Stimulated activated CD8-positive, alpha-beta memory T cell treated with anti-CD3 and anti-CD28 coated beads, Interleukin-2, amount 100 ng/mL, for 1 hour (primary cell): ENCODE results near the gene OXA1L.
"Not testable (repeated sequence)": the region's sequence is repeated elsewhere in the genome, so short reads cannot be mapped to it uniquely, and the experiment has no call there.

Experiments used
- DNase-seq, 2 donors: peaks; one replicate each; pipeline ENCODE4 v3.0.0-alpha.2; 2020; ENCODE audit warnings: low read depth in 2 of 2

The OXA1L gene

GRCh38 chr14:22800346-22800745 lies 33.9 kb downstream of the OXA1L start:
- no peak for DNase-seq

- DNase-seq: no peak
These were observed 35.2 kb downstream of the OXA1L start for GRCh38 chr14:22801716-22802115.

DNA sequence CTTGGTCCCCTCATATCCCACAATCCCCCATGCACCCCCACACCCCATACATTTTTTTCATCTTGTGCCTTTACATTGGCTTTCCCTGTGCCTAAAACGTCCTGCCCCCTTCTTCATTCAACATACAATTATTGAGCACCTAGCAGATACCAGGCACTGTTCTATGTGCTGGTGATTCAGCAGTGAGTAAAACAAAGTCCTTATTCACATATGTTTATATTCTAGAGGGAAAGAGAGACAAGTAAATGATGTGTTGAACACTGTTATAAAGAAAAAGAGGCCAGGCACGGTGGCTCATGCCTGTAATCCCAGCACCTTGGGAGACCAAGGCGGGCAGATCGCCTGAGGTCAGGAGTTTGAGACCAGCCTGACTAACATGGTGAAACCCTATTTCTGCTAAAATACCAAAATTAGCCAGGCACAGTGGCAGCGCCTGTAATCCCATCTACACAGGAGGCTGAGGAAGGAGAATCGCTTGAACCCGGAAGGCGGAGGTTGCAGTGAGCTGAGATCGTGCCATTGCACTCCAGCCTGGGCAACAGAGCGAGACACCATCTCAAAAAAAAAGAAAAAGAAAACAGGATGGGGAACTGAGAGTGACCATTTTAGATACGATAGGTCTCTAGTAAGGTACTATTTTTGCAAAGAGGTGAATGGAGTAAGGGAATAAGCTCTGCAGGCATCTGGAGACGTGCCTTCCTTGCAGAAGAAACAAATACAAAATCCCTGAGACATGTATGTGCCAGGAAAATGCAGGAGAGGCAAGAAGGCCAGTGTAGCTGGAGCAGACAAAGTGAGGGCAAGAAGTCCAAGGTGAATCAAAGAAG lies 36.6 kb downstream of the OXA1L start:
- DNase-seq: no peak

DNA sequence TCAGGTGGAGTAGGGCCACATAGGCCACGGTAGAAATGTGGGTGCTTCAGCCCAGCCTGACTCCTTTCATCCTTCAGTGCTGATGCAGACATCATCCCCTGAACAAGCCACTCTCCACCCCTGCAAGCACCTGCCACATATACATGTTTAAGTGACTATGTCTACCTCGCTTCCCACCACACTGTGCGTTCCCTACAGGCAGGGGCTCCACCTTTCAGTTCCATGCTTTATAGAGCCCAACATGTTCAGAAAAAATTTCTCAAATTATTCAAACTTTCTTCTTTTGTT lies 37.1 kb downstream of the OXA1L start:
- no peak for DNase-seq

- DNase-seq: not testable (repeated sequence)
These were observed 38.7 kb downstream of the OXA1L start for GRCh38 chr14:22805235-22805634.

DNA sequence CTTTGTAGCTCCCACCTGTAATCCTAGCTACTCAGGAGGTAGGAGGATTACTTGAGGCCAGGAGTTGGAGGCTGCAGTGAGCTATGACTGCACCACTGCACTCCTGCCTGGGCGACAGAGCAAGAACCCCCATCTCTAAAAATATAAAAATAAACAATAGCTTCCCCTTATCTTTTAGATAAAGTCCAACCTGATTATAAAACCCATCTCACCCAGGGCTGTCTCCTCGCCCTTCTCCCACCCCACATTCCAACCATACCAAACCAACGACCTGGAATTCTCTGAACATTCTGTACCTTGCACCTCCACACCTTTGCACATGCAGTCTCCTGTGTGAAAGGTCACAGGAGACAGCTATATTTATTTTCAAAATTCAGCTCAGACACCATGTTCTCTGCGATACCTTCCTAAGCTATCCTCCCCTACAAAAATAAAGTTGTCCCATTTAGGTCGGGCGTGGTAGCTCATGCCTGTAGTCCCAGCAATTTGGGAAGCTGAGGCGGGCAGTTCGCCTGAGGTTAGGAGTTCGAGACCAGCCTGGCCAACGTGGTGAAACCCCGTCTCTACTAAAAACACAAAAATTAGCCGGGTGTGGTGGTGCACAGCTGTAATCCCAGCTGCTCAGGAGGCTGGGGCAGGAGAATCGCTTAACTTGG lies 41.1 kb downstream of the OXA1L start:
- no peak for DNase-seq

DNA sequence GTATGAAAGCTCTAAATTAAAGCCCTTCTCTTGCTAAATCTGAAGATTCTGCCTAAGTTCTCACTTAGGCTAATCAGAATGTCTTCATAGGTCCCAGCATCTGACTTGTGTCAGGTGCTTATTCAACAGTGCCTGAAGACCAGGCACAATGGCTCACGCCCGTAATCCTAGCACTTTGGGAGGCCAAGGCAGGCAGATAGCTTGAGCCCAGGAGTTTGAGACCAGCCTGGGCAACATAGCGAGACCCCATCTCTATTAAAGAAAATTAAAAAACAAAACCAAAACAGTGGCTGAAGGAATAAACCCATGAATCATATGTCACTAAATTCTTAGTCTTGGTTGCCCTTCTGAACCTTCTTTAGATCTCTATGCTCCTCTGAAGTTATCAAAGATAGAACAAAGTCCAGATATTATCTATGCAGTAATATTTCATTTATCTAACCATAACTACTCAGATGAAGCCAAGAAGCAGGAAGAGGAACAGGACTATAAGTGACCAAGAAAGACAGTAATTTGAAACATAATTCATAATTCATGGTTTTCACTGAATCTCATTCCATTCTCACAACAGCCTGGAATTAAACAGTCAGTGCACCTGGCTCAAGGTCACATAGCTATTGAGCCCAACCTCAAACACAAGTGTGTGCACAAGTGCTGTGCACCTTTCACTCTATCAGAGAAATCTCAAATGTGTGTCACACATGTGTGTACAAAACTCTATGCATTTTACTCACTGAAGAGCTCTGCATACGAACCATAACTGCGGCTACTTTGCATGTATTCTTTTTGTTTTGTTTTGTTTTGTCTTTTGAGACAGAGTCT lies 42.1 kb downstream of the OXA1L start:
- no peak for DNase-seq

GRCh38 chr14:22811722-22812121 lies 45.2 kb downstream of the OXA1L start:
- DNase-seq: no peak

DNA sequence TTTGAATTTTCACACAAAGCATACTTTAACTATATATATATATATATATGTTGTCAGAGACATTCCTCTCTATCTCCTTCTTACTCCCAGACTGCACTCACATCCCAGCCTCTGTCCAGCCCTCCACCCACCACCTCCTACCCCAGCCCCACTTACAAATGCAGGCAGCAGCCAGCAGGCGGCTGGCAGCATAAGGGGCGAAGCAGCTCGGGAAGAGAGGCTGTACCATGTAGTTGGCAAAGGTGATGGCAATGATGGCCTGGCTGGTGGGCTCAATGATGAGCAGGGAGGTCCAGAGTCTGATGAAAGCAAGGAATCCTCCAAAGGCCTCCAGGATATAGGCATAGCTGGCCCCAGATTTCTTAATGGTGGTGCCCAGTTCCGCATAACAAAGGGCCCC lies 46.3 kb downstream of the OXA1L start:
- no peak for DNase-seq

DNA sequence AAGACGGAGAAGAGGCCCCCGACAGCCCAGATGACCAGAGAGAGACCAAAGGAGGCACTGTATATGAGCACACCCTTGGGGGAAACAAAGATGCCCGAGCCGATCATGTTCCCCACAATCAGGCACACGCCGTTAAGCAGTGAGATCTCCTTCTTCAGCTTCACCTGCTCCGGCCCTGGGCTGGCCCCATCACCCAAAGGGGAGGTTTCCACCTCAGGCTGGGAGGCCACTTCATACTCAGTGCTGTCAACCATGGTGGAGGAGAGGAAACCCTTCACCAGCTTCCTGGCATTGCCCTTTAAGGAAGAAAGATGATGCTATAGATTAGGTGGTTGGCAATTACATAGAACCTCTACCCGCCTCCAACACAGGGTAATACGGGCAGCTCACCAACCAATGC lies 46.7 kb downstream of the OXA1L start:
- no peak for DNase-seq

- no peak for DNase-seq
These were observed 47.9 kb downstream of the OXA1L start for GRCh38 chr14:22814373-22814772.

DNA sequence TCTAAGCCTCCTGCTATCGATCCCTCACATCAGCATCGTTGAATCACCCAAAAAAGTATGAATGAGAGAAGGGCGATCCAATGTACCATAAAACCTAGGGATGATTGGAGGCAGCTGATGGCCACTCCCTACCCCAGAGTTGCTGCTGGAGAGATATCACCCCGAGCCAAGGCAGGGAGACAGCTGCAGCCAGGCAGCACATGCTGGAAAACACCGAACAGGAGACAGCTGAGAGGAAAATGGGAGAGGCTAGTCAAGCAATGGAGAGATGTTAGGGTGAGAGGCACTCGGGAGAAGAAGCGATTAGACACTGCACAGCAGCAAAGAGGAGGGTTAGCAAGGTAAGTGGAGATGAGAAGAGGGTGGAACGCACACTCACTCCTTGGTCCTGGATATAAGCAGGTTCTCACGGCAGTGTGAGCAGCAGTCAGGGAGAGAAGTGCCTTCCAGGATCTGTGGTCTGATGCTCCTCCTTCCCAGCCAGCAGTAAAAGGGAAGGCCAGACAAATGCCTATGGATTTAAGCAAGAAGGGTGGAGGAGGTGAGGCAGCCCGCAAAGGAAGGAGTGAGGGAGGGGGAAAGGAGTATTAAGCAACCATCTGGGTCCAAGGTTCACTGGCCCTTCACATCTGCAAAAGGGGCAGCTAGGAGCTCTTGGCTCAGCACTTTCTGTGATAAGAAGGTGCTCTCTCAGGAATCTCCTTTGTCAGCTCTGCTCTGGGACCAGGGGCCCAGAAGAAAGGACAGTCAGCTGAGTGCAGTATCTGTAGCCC lies 48.6 kb downstream of the OXA1L start, which contains the start of gene SLC7A7:
SLC7A7 (minus strand) TSS at position 495 of the 773 bp plus-strand sequence. CDS start 2,037 bp downstream, outside the sequence.
- no peak for DNase-seq

GRCh38 chr14:22819151-22819988 lies 52.9 kb downstream of the OXA1L start:
- no peak for DNase-seq

- DNase-seq: no peak
These were observed 54.2 kb downstream of the OXA1L start for GRCh38 chr14:22820731-22821130.

DNA sequence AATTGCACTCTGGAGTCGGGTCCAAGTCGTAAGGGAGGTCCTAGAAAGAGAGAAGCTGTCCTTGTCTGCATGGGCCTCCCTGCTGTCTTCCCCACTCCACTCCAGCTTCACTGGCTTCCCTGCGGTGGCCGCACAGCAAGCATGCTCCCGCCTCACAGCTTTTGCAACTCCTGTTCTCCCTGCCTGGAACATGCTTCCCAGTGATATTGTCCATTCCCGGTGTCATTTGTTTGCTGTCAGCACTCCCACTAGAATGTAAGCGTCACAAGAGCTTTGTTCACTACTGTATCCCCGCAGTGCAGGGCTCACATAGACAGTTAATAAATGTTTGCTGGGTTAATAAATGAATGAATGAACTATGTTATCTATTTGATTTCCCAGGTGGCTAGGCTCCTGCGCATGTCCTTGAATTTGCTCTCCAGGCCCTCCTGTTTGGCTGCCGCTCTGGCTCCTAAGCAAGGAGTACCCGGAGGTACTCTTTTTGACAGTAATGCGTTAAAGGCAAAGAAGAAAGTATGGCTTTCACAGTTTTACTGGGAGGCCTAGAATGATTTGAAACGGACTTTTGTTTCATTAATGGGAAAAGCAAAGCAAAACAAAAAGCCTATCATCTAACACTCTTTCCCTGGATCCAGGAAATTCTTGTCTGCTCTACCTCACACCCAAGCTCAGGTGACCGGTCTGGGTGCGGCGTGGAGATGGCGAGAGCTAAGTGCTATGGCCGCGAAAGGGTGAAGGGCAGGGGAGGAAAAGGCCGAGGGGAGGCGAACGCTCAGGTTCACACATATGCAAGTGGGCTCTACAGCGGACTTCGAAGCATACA lies 54.9 kb downstream of the OXA1L start:
- DNase-seq: no peak

DNA sequence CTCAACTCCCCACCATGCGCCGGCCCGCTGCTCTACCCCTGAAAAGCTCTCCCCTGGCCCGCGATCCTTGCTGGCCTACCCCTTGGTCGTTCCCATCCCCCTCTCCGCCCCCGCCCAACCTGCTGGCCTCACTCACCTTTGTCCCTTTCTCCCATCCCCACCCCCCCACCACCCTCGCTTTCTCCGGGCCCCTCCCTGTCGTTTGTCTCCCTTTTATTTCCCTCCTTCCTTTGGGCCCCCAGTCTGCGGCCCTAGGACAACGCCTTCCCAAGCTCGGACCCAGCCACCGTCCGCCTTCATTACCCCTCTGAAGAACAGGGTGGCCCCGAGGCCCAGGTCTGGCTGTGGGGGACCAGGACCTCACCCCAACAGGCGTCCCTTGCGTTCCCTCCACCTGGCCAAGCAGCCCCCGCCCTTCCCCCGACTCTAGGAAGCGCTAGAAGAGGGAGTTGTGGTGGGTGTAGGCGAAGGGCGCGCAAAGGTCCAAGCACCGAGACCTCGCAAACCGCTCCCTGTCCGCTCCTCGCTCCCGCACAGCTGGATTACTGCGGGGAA lies 55.6 kb downstream of the OXA1L start:
- no peak for DNase-seq
